Naive thymus-derived CD4-positive, alpha-beta T cell (primary cell): ENCODE data around the gene MRGPRX2. TPM values are rescaled to one million over a fixed set of nuclear protein-coding genes. Genes with fewer than 3 reads are reported as not detected.

ENCODE experiments used
- ATAC-seq: fragments of 150-1000 bp; cut with Tn5 transposase; 2 replicates; pipeline ENCODE4 v1.10.0; 2021; ENCODE audit warnings: mild to moderate bottlenecking, moderate library complexity
- CTCF ChIA-PET: fragments of 350-600 bp; sonication (Branson Sonifier 250); formaldehyde crosslinking; loops from one replicate; lab custom pipeline; 2021; ENCODE audit warnings: antibody characterized with exemption; lab: Charles Lee
- POLR2A ChIA-PET: fragments of 350-600 bp; sonication (Branson Sonifier 250); formaldehyde crosslinking; loops from one replicate; lab custom pipeline; 2021; ENCODE audit warnings: antibody characterized with exemption, inconsistent platforms; lab: Charles Lee
- DNase-seq, 9 donors: peaks; one replicate each; pipeline versions ENCODE4 v3.0.0 to v3.0.0-alpha.2; 2020 to 2022; ENCODE audit warnings: mixed read lengths in 1 of 9
- H3K27ac ChIP-seq: one replicate; pipeline ENCODE4 v1.7.0; 2013; ENCODE audit warnings: mild to moderate bottlenecking, low read depth, low read length, moderate library complexity
- H3K27me3 ChIP-seq, 2 donors: one replicate each; pipeline ENCODE4 v1.7.0; 2013; ENCODE audit warnings: low read length in 2 of 2, mild to moderate bottlenecking in 2 of 2, moderate library complexity in 2 of 2; ENCODE audit not compliant: control insufficient read depth in 2 of 2, insufficient read depth in 2 of 2
- H3K36me3 ChIP-seq, 3 experiments: 1 replicate in 2 of 3; 2 replicates in 1 of 3; pipeline ENCODE4 v1.7.0; 2013; ENCODE audit warnings: low read length in 3 of 3, mild to moderate bottlenecking in 3 of 3, moderate library complexity in 1 of 3; ENCODE audit not compliant: insufficient read depth in 3 of 3, control insufficient read depth in 2 of 3
- H3K4me1 ChIP-seq, 2 donors: one replicate each; pipeline ENCODE4 v1.7.0; 2013; ENCODE audit warnings: low read length in 2 of 2, mild to moderate bottlenecking in 2 of 2, moderate library complexity in 1 of 2; ENCODE audit not compliant: control insufficient read depth in 2 of 2, insufficient read depth in 2 of 2
- H3K4me3 ChIP-seq: 2 replicates; pipeline ENCODE4 v1.7.0; 2013; ENCODE audit warnings: mild to moderate bottlenecking, low read length
- H3K9me3 ChIP-seq, 3 experiments: 1 replicate in 2 of 3; 2 replicates in 1 of 3; pipeline ENCODE4 v1.7.0; 2013; ENCODE audit warnings: low read length in 3 of 3; ENCODE audit not compliant: control insufficient read depth in 2 of 3
- H3K27ac Mint-ChIP-seq, 9 donors: one replicate each; pipeline ENCODE4 v1.8.0; 2020 to 2022; ENCODE audit warnings: mixed read lengths in 9 of 9, mild to moderate bottlenecking in 8 of 9, moderate library complexity in 5 of 9, inconsistent platforms in 2 of 9
- H3K27me3 Mint-ChIP-seq, 5 donors: one replicate each; pipeline ENCODE4 v1.8.0; 2021 to 2022; ENCODE audit warnings: mixed read lengths in 5 of 5, mild to moderate bottlenecking in 1 of 5
- H3K36me3 Mint-ChIP-seq, 5 donors: one replicate each; pipeline ENCODE4 v1.8.0; 2020 to 2022; ENCODE audit warnings: mixed read lengths in 5 of 5, mild to moderate bottlenecking in 3 of 5, inconsistent platforms in 1 of 5
- H3K4me1 Mint-ChIP-seq, 7 donors: one replicate each; pipeline ENCODE4 v1.8.0; 2020 to 2022; ENCODE audit warnings: mixed read lengths in 7 of 7, mild to moderate bottlenecking in 3 of 7, inconsistent platforms in 1 of 7
- H3K4me3 Mint-ChIP-seq, 10 donors: one replicate each; pipeline ENCODE4 v1.8.0; 2020 to 2022; ENCODE audit warnings: mild to moderate bottlenecking in 10 of 10, mixed read lengths in 10 of 10, moderate library complexity in 6 of 10, inconsistent platforms in 2 of 10
- H3K9me3 Mint-ChIP-seq, 11 donors: one replicate each; pipeline ENCODE4 v1.8.0; 2020 to 2022; ENCODE audit warnings: mixed read lengths in 11 of 11, mild to moderate bottlenecking in 4 of 11, inconsistent platforms in 1 of 11, moderate library complexity in 1 of 11
- intact Hi-C, 2 donors: fragments of 100-400 bp; cut with micrococcal nuclease; formaldehyde crosslinking; loops; one replicate each; pipeline ENCODE4 v1.15.1; 2023
- polyA plus RNA-seq, 2 donors: library from polyadenylated mRNA; unstranded; fragments of 300-500 nt; fragmentation: Illumina TruSeq; gene quantifications; one replicate each; pipeline ENCODE4 v1.2.3, GENCODE V29; 2021
- total RNA-seq, 6 experiments: library from RNA in 5 of 6; stranded (reverse) in 5 of 6; gene quantifications; 1 replicate in 5 of 6; 2 replicates in 1 of 6; pipeline ENCODE4 v1.2.3 and lab custom pipeline; 2021 to 2026

The MRGPRX2 gene
- total and polyA plus RNA-seq, 7 experiments from 2014 or later: 0.17 TPM; not detected in 6

DNA sequence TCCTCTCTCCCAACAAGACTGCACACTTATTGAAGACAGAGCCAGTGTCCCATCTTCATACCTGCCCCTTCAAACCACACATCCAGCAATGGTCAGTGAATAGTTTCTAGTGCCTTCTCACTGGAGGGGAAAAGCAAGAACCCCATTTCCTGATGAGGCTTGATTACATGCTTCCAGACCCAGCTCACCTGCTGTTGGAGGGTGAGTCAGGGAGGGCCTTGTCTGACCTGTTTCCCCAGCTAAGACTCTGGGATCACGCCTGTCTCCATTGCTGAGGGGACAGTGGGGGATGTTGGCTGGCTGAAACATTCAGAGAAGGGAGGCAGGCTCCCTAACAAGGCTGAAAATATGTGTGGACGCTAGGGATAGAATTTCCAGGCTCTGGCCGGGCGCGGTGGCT, 28.9 kb upstream of the MRGPRX2 start:
- peaks cover 22 to 38% (median 34%) of the 10 kb centered on the region in 5 donors for H3K27me3 Mint-ChIP-seq
- H3K9me3 Mint-ChIP-seq: peaks cover 0 to 3% (median 0%) of the 10 kb centered on the region in 11 donors
- no peak overlapping the region for H3K4me3 Mint-ChIP-seq
- ATAC-seq (no peak), DNase-seq (no peak)
- no peak overlapping the region for H3K27ac Mint-ChIP-seq
- ChIA-PET CTCF (interaction anchor here (2.9 kb wide), 1 partner anchor 12 kb away, joined by 10 read pairs; no protein-coding TSS in a partner anchor), POLR2A (no interaction called here)
- no peaks in the 10 kb centered on the region for H3K36me3 ChIP-seq
- H3K27ac ChIP-seq: no peak overlapping the region
- H3K4me1 ChIP-seq: no peaks in the 10 kb centered on the region
- H3K36me3 Mint-ChIP-seq: no peaks in the 10 kb centered on the region
- intact Hi-C loops: no loop called here
- peaks cover 0 to 3% (median 0%) of the 10 kb centered on the region in 7 donors for H3K4me1 Mint-ChIP-seq
- no peaks in the 10 kb centered on the region for H3K27me3 ChIP-seq
- no peaks in the 10 kb centered on the region for H3K9me3 ChIP-seq
- H3K4me3 ChIP-seq: no peak overlapping the region

GRCh38 chr11:19088791-19089190, 28.3 kb upstream of the MRGPRX2 start:
- H3K4me1 ChIP-seq: no peaks in the 10 kb centered on the region
- Mint-ChIP-seq H3K27ac (no peak overlapping the region), H3K4me3 (no peak overlapping the region), H3K27me3 (peaks cover 21 to 34% (median 32%) of the 10 kb centered on the region in 5 donors), H3K4me1 (peaks cover 0 to 3% (median 0%) of the 10 kb centered on the region in 7 donors), H3K9me3 (peaks cover 0 to 3% (median 0%) of the 10 kb centered on the region in 11 donors), H3K36me3 (no peaks in the 10 kb centered on the region)
- no peak overlapping the region for H3K4me3 ChIP-seq
- ATAC-seq: no peak
- POLR2A ChIA-PET: no interaction called here
- CTCF ChIA-PET: interaction anchor here (2.9 kb wide), 1 partner anchor 11 kb away, joined by 10 read pairs; no protein-coding TSS in a partner anchor
- H3K27me3 ChIP-seq: no peaks in the 10 kb centered on the region
- intact Hi-C loops: no loop called here
- no peak for DNase-seq
- no peak overlapping the region for H3K27ac ChIP-seq
- no peaks in the 10 kb centered on the region for H3K9me3 ChIP-seq
- no peaks in the 10 kb centered on the region for H3K36me3 ChIP-seq

DNA sequence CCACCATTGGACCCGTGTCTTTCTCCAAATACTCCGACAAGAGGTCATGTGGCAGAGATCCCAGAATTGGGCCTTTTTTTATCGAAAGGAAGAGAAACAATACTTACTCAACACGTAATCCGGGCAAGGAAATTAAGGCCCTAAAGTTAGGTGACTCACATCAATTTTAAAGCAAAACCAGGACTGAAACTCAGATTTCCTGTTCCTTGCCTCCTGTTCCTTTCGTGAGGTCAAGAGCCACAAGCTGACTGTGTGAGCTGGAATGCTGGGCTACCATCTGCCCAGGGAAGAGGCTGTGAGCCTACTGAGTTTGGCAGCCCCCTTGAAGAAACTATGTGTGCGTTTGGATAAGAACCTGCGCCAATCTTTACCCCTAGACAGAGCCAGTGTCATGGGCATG, 27.1 kb upstream of the MRGPRX2 start:
- no peak overlapping the region for H3K4me3 Mint-ChIP-seq
- Histone ChIP-seq H3K36me3 (no peaks in the 10 kb centered on the region), H3K4me1 (no peaks in the 10 kb centered on the region), H3K27me3 (no peaks in the 10 kb centered on the region), H3K4me3 (no peak overlapping the region), H3K9me3 (no peaks in the 10 kb centered on the region), H3K27ac (no peak overlapping the region)
- ATAC-seq (no peak), DNase-seq (no peak)
- H3K36me3 Mint-ChIP-seq: no peaks in the 10 kb centered on the region
- intact Hi-C loops: no loop called here
- peaks cover 0 to 2% (median 0%) of the 10 kb centered on the region in 7 donors for H3K4me1 Mint-ChIP-seq
- ChIA-PET POLR2A (no interaction called here), CTCF (interaction anchor here (2.9 kb wide), 1 partner anchor 10 kb away, joined by 10 read pairs; no protein-coding TSS in a partner anchor)
- H3K27me3 Mint-ChIP-seq: peaks cover 16 to 32% (median 28%) of the 10 kb centered on the region in 5 donors
- H3K9me3 Mint-ChIP-seq: peaks cover 0 to 3% (median 0%) of the 10 kb centered on the region in 11 donors
- no peak overlapping the region for H3K27ac Mint-ChIP-seq

- H3K36me3 ChIP-seq: no peaks in the 10 kb centered on the region
- no peaks in the 10 kb centered on the region for H3K4me1 ChIP-seq
- no peaks in the 10 kb centered on the region for H3K27me3 ChIP-seq
- H3K9me3 Mint-ChIP-seq: peaks cover 0 to 2% (median 0%) of the 10 kb centered on the region in 11 donors
- no peak overlapping the region for H3K27ac ChIP-seq
- POLR2A ChIA-PET: no interaction called here
- DNase-seq (no peak), ATAC-seq (no peak)
- no peaks in the 10 kb centered on the region for H3K9me3 ChIP-seq
- CTCF ChIA-PET: no interaction called here
- no peak overlapping the region for H3K4me3 ChIP-seq
- no peak overlapping the region for H3K27ac Mint-ChIP-seq
- H3K4me1 Mint-ChIP-seq: peaks cover 0 to 2% (median 0%) of the 10 kb centered on the region in 7 donors
- H3K36me3 Mint-ChIP-seq: no peaks in the 10 kb centered on the region
- H3K27me3 Mint-ChIP-seq: peaks cover 6 to 17% (median 16%) of the 10 kb centered on the region in 5 donors
- intact Hi-C loops: no loop called here
- H3K4me3 Mint-ChIP-seq: no peak overlapping the region
Observed at GRCh38 chr11:19084661-19085315, 24.3 kb upstream of the MRGPRX2 start.

GRCh38 chr11:19083166-19083565, 22.6 kb upstream of the MRGPRX2 start:
- ATAC-seq: no peak
- H3K9me3 Mint-ChIP-seq: peaks cover 0 to 1% (median 0%) of the 10 kb centered on the region in 11 donors
- intact Hi-C loops: no loop called here
- Histone ChIP-seq H3K27ac (no peak overlapping the region), H3K36me3 (no peaks in the 10 kb centered on the region), H3K4me1 (no peaks in the 10 kb centered on the region), H3K9me3 (no peaks in the 10 kb centered on the region), H3K27me3 (no peaks in the 10 kb centered on the region), H3K4me3 (no peak overlapping the region)
- CTCF ChIA-PET: no interaction called here
- peaks cover 0 to 15% (median 12%) of the 10 kb centered on the region in 5 donors for H3K27me3 Mint-ChIP-seq
- no peak for DNase-seq
- no peak overlapping the region for H3K4me3 Mint-ChIP-seq
- POLR2A ChIA-PET: no interaction called here
- no peaks in the 10 kb centered on the region for H3K36me3 Mint-ChIP-seq
- no peaks in the 10 kb centered on the region for H3K4me1 Mint-ChIP-seq
- H3K27ac Mint-ChIP-seq: no peak overlapping the region

GRCh38 chr11:19080579-19080993, 20.1 kb upstream of the MRGPRX2 start:
- ChIA-PET POLR2A (no interaction called here), CTCF (interaction anchor here (1.7 kb wide), 1 partner anchor 9 kb away, joined by 6 read pairs; no protein-coding TSS in a partner anchor)
- H3K36me3 ChIP-seq: no peaks in the 10 kb centered on the region
- DNase-seq (no peak), ATAC-seq (no peak)
- Mint-ChIP-seq H3K36me3 (no peaks in the 10 kb centered on the region), H3K9me3 (peaks cover 0 to 2% (median 0%) of the 10 kb centered on the region in 11 donors), H3K27me3 (peaks cover 0 to 18% (median 6%) of the 10 kb centered on the region in 5 donors), H3K4me3 (no peak overlapping the region), H3K27ac (no peak overlapping the region), H3K4me1 (peaks cover 0 to 3% (median 0%) of the 10 kb centered on the region in 7 donors)
- H3K27me3 ChIP-seq: no peaks in the 10 kb centered on the region
- no peak overlapping the region for H3K4me3 ChIP-seq
- H3K27ac ChIP-seq: no peak overlapping the region
- no peaks in the 10 kb centered on the region for H3K4me1 ChIP-seq
- intact Hi-C loops: no loop called here
- no peaks in the 10 kb centered on the region for H3K9me3 ChIP-seq
